Fibroblast of lung (primary cell): Measurements from ENCODE around the gene RUNX2. TPM values are rescaled to one million over a fixed set of nuclear protein-coding genes. Genes with fewer than 3 reads are reported as not detected.

ENCODE experiments used
- DNase-seq, 2 donors: peaks; one replicate each; pipeline versions ENCODE4 v3.0.0 to v3.0.0-alpha.2; 2010; ENCODE audit warnings: low read depth in 2 of 2
- H2AFZ ChIP-seq: 2 replicates; pipeline ENCODE4 v1.5.1; 2012; ENCODE audit warnings: low read length, control low read depth, inconsistent platforms
- H3K27ac ChIP-seq: 2 replicates; pipeline ENCODE4 v1.5.1; 2011; ENCODE audit warnings: low read length, control low read depth; ENCODE audit not compliant: insufficient read depth
- H3K27me3 ChIP-seq: 2 replicates; pipeline ENCODE4 v1.5.1; 2011; ENCODE audit warnings: mild to moderate bottlenecking, low read length; ENCODE audit not compliant: control insufficient read depth, insufficient read depth
- H3K36me3 ChIP-seq: 2 replicates; pipeline ENCODE4 v1.5.1; 2011; ENCODE audit warnings: low read length; ENCODE audit not compliant: control insufficient read depth, insufficient read depth
- H3K4me1 ChIP-seq: 2 replicates; pipeline ENCODE4 v1.5.1; 2011; ENCODE audit warnings: low read length; ENCODE audit not compliant: control insufficient read depth, insufficient read depth; ENCODE audit errors: extremely low read depth
- H3K4me2 ChIP-seq: 2 replicates; pipeline ENCODE4 v1.5.1; 2011; ENCODE audit warnings: low read length, control low read depth; ENCODE audit not compliant: insufficient read depth; ENCODE audit errors: extremely low read depth
- H3K4me3 ChIP-seq, 4 experiments: fragments of 200-600 bp in 1 of 4; sonication (generic) in 1 of 4; replicated peaks in 1 of 4; 2 replicates each; pipeline ENCODE4 v1.5.1; 2011 to 2016; ENCODE audit warnings: low read length in 4 of 4, low read depth in 3 of 4, mild to moderate bottlenecking in 3 of 4, control low read depth in 2 of 4, inconsistent platforms in 1 of 4, mixed read lengths in 1 of 4; ENCODE audit not compliant: insufficient read depth in 1 of 4; ENCODE audit errors: control extremely low read depth in 1 of 4
- H3K79me2 ChIP-seq: 2 replicates; pipeline ENCODE4 v1.5.1; 2012; ENCODE audit warnings: mild to moderate bottlenecking, low read length, inconsistent platforms; ENCODE audit not compliant: control insufficient read depth, insufficient read depth
- H3K9ac ChIP-seq: 2 replicates; pipeline ENCODE4 v1.5.1; 2011; ENCODE audit warnings: mild to moderate bottlenecking, low read length, control low read depth; ENCODE audit not compliant: insufficient read depth
- H3K9me3 ChIP-seq: 2 replicates; pipeline ENCODE4 v1.5.1; 2012; ENCODE audit warnings: low read depth, low read length; ENCODE audit not compliant: control insufficient read depth, insufficient read depth
- H4K20me1 ChIP-seq: 2 replicates; pipeline ENCODE4 v1.5.1; 2011; ENCODE audit warnings: low read length; ENCODE audit not compliant: control insufficient read depth, insufficient read depth; ENCODE audit errors: extremely low read depth
- CTCF ChIP-seq, 2 donors: IDR thresholded peaks in 1 of 2; conservative IDR thresholded peaks in 1 of 2; 1 replicate in 1 of 2; 2 replicates in 1 of 2; pipeline ENCODE4 v1.5.1; 2011 to 2012; ENCODE audit warnings: low read length in 2 of 2, control low read depth in 1 of 2, inconsistent platforms in 1 of 2, low read depth in 1 of 2, mild to moderate bottlenecking in 1 of 2
- EZH2 ChIP-seq: IDR thresholded peaks from 2 replicates; pipeline ENCODE4 v1.5.1; 2012; ENCODE audit warnings: low read length, control low read depth, mild to moderate bottlenecking; ENCODE audit errors: missing control alignments
- polyA plus RNA-seq, 2 donors: library from polyadenylated mRNA; depleted of rRNA in 1 of 2; stranded (reverse) in 1 of 2; unstranded in 1 of 2; fragments of >200 nt; gene quantifications; 2 replicates each; pipeline ENCODE4 v1.2.1, GENCODE V29; 2011 to 2012; ENCODE audit warnings: missing spikeins in 1 of 2
- total RNA-seq: library from RNA; depleted of rRNA; stranded (reverse); fragments of >200 nt; gene quantifications from 2 replicates; pipeline ENCODE4 v1.2.1, GENCODE V29; 2014

The RUNX2 gene
- total and polyA plus RNA-seq, 2 donors (not counting 1 experiment from before 2014, with no cell fraction given) = 2.5 to 4.5 TPM

- H3K4me3 ChIP-seq = peak overlapping the region; percentile 85 to 90 (median 86)
- H3K9me3 ChIP-seq = no peaks in the 10 kb centered on the region
- no peaks in the 10 kb centered on the region for H4K20me1 ChIP-seq
- peak overlapping the region; percentile 73 for H3K4me2 ChIP-seq
- peaks cover 45% of the 10 kb centered on the region for H3K79me2 ChIP-seq
- TF ChIP-seq CTCF (conservative IDR thresholded peaks at IDR 0.05 in 1 of 2, IDR thresholded peaks at IDR 0.05 in 1 of 2; ENCODE audit: low read depth in 1 of 2, low read length in 2 of 2) = peak; percentile 44 to 50
- TF ChIP-seq EZH2 = no peak
- H2AFZ ChIP-seq = peak overlapping the region; percentile 81
- H3K27me3 ChIP-seq = no peaks in the 10 kb centered on the region
- peak; percentile 78 to 81 for DNase-seq
- peaks cover 3% of the 10 kb centered on the region for H3K4me1 ChIP-seq
- H3K27ac ChIP-seq = peak overlapping the region; percentile 74
- H3K9ac ChIP-seq = peak overlapping the region; percentile 77
- no peaks in the 10 kb centered on the region for H3K36me3 ChIP-seq
These were observed 93.8 kb downstream of the RUNX2 start for GRCh38 chr6:45421709-45422502.

- TF ChIP-seq EZH2 = no peak
- no peak for TF ChIP-seq CTCF (conservative IDR thresholded peaks at IDR 0.05 in 1 of 2, IDR thresholded peaks at IDR 0.05 in 1 of 2; ENCODE audit: low read depth in 1 of 2, low read length in 2 of 2)
These were observed 94.5 kb downstream of the RUNX2 start for GRCh38 chr6:45422503-45423110.

GRCh38 chr6:45423111-45423823, 95.1 kb downstream of the RUNX2 start:
- H3K79me2 ChIP-seq = peaks cover 45% of the 10 kb centered on the region
- H2AFZ ChIP-seq = peak overlapping the region; percentile 67
- TF ChIP-seq CTCF (conservative IDR thresholded peaks at IDR 0.05 in 1 of 2, IDR thresholded peaks at IDR 0.05 in 1 of 2; ENCODE audit: low read depth in 1 of 2, low read length in 2 of 2) = no peak
- TF ChIP-seq EZH2 = no peak
- H3K36me3 ChIP-seq = no peaks in the 10 kb centered on the region
- DNase-seq = no peak
- peaks cover 3% of the 10 kb centered on the region for H3K4me1 ChIP-seq
- peak overlapping the region; percentile 74 for H3K27ac ChIP-seq
- H3K9ac ChIP-seq = peak overlapping the region; percentile 77
- no peaks in the 10 kb centered on the region for H4K20me1 ChIP-seq
- H3K4me2 ChIP-seq = peak overlapping the region; percentile 42
- no peaks in the 10 kb centered on the region for H3K27me3 ChIP-seq
- H3K9me3 ChIP-seq = no peaks in the 10 kb centered on the region
- H3K4me3 ChIP-seq = peak overlapping the region; percentile 84 to 90 (median 86)

More at GRCh38 chr6:45422503-45423110, 94.5 kb downstream of the RUNX2 start:
- H2AFZ ChIP-seq = peak overlapping the region; percentile 67
- peak overlapping the region; percentile 84 to 90 (median 86) for H3K4me3 ChIP-seq
- peak overlapping the region; percentile 77 for H3K9ac ChIP-seq
- peaks cover 3% of the 10 kb centered on the region for H3K4me1 ChIP-seq
- H3K9me3 ChIP-seq = no peaks in the 10 kb centered on the region
- H3K27ac ChIP-seq = peak overlapping the region; percentile 74
- peak overlapping the region; percentile 42 for H3K4me2 ChIP-seq
- no peaks in the 10 kb centered on the region for H3K36me3 ChIP-seq
- peaks cover 45% of the 10 kb centered on the region for H3K79me2 ChIP-seq
- H4K20me1 ChIP-seq = no peaks in the 10 kb centered on the region
- DNase-seq = peak; percentile 69 to 72
- H3K27me3 ChIP-seq = no peaks in the 10 kb centered on the region
